ENCODE measurements around the gene KPNA6.
A peak's percentile ranks its signal among the peaks of the same experiment; 100 is the strongest.
"Not testable (repeated sequence)": the region's sequence is repeated elsewhere in the genome, so short reads cannot be mapped to it uniquely, and the experiment has no call there.

KPNA6 gene

DNA sequence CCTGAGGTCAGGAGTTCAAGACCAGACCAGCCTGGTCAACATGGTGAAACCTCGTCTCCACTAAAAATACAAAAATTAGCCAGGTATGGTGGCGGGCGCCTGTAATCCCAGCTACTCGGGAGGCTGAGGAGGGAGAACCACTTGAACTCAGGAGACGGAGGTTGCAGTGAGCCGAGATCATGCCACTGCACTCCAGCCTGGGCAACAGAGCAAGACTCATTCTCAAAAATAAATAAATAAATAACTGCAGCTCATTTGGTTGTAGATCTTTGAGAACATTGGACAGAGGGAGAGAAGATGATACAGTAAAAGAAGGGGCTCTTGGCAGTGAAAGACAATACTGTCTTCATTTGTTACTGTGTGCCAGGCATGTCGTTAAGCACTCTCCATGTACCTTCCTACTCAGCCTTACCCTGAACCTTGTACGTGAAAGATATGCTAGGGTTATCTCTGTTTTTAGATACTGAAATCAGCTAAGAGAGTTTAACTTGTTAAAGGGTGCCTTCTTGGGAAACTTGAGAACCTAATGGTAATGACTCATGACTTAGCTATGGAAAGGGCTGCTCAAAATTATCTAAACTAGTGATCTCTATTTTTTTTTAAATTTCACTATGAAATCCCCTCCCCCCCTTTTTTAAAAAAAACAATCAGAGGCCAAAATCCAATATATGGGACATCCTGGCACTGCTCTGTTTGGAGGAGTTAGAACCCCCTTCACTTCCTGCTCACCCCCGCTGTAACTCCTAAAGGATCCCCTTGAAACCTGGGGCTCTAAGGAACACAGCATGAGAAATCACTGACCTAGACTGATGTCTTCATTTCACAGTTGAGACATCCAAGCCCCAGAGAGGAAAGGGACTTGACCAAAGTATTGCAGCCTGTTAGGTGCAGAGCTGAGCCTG, 6.8 kb upstream of the KPNA6 start:
- DNase-seq (ENCODE audit: low read depth), result peak; percentile 87

DNA sequence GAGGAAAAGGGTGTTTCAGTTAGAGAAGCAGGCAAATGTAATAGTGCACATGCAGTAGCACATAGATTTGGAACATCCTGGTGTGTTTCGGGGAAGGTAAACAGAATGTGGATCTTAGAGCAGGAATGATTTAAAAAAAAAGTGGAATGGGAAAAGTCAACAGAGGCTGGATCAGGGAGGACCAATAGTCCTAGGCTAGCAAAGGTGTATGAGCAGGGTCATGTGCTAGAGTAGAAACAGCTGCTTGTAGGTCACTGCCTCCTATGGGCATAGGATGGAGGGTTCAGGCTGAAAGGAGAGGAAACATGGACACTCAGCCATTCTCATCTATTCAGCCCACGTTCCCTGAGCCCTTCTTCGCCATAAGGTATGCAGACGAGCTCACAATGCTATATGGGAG, 3.7 kb upstream of the KPNA6 start:
- no peak for DNase-seq (ENCODE audit: low read depth)

DNA sequence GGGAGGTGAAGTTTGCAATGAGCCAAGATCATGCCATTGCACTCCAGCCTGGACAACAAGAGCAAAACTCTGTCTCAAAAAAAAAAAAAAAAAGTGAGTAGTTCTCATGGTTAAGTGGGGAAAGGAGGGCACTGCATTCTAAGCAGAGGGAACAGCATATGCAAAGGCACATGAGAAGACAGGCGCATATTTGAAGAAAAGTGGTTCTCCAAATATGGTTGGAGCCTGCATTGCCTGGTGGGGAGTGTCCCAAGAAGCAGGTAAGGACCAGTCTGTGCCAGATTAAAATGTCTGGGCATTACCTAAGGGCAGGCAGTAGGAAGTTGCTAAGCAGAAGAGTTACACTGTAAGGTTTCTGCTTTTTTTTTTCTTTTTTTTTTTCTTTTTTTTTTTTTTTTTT, 2.5 kb upstream of the KPNA6 start:
- DNase-seq (ENCODE audit: low read depth), result no peak

DNA sequence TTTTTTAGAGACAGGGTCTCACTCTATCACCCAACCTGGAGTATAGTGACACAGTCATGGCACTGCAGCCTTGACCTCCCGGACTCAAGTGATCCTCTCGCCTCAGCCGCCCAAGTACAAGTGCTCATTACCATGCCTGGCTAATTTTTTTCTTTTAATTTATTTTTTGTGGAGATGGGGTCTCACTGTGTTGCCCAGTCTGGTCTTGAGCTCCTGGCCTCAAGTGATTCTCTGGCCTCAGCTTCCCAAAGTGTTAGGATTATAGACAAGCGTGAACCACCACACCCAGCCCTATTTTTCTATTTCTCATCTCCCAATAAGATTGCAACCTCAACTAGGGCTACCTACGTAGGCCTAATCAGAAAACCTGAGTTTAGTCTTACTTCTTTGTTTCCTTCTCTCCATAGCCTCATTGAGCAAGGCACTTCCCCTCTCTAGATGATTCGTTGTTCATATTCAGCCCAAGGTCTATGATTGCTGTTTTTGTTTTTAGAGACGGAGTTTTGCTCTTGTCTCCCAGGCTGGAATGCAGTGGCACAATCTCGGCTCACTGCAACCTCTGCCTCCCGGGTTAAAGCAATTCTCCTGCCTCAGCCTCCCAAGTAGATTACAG, 1.1 kb upstream of the KPNA6 start:
- DNase-seq (ENCODE audit: low read depth), result peak; percentile 6

DNA sequence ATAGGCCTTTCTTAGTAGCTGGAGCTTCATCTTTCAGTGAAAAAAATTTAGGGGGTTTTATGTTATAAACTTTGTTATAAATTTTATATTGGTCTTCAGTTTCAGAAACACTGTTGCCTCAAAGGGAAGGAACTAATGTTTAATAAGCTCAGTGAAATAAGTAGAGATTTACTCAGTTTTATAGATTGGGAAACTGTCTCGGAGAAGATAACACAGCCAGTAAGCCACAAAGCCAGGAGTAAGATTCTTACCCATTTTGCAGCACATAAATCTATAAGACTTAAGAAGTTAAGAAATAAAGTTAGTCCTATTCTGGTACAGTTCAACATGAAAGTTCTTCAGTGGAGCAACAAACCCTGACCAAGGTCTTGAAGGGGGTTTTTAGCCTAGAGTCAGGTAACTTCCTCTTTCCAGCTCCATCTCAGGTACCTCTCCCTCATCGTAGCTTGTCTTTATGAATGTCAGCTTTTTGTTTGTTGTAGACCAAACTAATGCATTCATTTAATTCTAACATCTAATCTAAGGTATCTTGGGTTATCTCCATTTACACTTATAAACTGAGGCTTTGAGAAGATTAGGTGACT, 3.3 kb downstream of the KPNA6 start:
- DNase-seq (ENCODE audit: low read depth), result no peak

DNA sequence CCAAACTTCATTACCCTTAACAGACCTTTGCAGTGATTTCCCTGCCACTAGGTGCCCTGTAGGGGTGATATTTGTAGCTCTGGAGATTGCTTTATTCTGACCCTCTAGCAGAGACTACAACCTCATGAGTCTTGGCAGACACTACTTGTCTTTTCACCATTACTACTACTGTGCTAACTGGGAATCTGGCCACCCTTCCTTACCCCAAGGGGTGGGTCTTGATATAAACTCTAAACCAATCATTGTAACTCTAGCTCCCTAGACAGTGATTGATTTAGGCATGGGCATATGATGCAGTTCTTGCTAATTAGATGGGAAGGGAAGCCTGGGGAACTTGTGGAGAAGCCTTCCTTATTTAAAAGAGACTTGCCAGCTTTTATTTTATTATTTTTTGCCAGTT, 3.9 kb downstream of the KPNA6 start:
- DNase-seq (ENCODE audit: low read depth), result peak; percentile 13

DNA sequence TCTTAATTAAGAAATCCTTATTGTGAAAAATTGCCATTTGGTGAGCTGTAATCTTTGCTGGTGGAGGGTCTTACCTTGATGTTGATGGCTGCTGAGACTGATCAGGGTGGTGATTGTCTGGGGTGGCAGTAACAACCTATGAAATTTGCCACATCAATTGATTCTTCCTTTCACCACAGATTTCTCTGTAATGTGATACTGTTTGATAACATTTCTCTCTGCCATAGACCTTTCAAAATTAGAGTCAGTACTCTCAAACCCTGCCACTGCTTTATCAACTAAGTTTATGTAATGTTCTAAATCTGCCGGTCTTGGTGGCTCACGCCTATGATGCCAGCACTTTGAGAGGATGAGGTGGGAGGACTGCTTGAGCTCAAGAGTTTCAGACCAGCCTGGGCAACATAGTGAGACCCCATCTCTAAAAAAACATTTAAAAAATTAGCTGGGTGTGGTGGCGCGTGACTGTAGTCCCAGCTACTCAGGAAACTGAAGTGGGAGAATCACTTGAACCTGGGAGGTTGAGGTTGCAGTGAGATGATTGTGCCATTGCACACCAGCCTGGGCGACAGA, 5.0 kb downstream of the KPNA6 start:
- DNase-seq (ENCODE audit: low read depth), result no peak

DNA sequence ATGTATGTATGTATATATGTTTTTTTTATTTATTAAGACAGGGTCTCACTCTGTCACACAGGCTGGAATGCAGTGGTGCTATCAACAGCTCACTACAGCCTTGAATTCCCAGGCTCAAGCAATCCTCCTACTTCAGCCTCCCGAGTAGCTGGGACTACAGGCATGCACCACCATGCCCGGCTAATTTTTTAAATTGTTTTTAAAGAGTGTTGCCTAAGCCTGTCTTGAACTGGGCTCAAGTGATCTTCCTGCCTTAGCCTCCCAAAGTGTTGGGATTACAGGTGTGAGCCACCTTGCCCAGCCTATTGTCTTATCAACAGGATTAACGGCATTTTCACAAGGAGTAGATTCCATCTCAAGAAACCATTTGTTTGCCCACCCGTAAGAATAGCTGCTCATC, 5.6 kb downstream of the KPNA6 start:
- DNase-seq (ENCODE audit: low read depth), result not testable (repeated sequence)

DNA sequence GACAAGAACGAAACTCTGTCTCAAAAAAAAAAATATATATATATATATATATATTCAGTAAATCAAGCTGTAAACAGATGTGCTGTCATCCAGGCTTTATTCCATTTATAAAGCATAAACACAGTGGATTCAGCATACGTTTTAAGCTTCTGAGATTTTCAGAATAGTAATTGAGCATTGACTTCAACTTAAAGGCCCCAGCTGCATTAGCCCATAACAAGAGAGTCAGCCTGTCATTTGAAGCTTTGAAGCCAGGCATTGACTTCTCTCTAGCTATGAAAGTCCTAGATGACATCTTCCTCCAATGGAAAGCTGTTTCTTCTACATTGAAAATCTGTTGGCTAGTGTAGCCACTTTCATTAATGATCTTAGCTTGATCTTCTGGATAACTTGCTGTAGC, 6.6 kb downstream of the KPNA6 start:
- DNase-seq (ENCODE audit: low read depth), result no peak

DNA sequence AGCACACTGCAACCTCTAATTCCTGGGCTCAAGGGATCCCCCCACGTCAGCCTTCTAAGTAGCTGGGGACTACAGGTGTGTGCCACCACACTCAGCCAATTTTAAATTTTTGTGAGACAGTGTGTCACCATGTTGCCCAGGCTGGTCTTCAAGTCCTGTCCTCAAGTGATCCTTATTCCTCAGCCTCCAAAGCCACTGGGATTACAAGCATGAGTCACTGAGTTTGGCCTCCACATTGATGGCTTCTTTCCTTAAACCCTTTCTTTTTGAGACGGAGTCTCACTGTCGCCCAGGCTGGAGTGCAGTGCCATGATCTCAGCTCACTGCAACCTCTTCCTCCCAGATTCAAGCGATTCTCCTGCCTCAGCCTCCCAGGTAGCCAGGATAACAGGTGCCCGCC, 7.6 kb downstream of the KPNA6 start:
- peak; percentile 44 for DNase-seq (ENCODE audit: low read depth)

DNA sequence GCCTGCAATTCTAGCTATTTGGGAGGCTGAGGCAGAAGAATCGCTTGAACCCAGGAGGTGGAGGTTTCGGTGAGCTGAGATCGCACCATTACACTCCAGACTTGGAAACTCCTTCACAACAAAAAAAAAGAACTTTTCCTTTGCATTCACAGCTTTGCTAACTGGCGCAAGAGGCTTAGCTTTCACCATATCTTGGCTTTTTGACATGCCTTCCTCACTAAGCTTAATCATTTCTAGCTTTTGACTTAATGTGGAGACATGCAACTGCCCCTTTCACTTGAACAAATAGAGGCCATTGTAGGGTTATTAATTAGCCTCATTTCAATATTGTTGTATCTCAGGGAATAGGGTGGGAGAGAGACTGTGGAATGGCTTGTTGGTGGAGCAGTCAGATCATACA, 8.7 kb downstream of the KPNA6 start:
- DNase-seq (ENCODE audit: low read depth), result no peak

DNA sequence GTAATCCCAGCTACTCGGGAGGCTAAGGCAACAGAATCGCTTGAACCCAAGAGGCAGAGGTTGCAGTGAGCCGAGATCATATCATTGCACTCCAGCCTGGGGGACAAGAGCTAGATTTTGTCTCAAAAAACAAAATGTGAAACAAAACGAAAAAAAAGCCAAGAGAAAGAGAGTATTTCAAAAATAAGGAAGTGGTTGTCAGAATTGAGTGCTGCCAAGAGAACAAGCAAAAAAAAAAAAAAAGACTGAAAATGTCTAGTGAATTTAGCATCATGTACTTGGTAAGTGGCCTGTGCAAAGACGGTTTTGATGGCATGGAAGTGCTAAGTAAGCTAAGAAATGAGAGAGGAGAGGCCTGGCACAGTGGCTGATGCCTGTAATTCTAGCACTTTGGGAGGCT, 14.3 kb downstream of the KPNA6 start:
- no peak for DNase-seq (ENCODE audit: low read depth)

DNA sequence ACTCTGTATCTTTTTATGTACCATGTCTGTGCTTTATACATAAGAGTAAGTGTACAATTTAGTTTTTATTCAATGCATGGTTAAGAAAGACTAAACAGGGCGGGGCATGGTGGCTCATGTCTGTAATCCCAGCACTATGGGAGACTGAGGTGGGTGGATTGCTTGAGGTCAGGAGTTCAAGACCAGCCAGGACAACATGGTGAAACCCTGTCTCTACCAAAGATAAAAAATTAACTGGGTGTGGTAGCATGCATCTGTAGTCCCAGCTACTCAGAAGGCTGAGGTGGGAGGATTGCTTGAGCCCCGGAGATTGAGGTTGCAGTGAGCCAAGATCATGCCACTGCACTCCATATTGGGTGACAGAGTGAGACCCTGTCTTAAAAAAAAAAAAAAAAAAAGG, 15.5 kb downstream of the KPNA6 start:
- not testable (repeated sequence) for DNase-seq (ENCODE audit: low read depth)

DNA sequence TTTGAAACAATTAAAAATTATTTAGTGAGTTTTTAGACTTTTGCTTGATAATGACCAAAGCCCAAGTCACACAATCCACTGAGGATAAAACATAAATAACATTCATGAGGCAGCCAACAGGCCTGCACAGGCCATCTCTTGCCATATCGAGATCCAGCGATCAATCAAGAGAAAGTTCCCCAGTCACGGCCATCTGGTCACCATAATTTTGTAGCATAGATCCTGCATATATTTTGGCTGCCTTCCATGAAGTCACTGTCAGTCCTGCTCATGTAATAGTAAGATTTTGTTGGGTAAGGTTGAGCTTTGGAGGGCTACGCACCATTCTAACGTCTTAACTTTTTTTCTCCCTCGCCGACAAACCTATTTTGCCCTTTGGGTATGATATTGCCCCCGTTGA, 17.5 kb downstream of the KPNA6 start:
- no peak for DNase-seq (ENCODE audit: low read depth)

DNA sequence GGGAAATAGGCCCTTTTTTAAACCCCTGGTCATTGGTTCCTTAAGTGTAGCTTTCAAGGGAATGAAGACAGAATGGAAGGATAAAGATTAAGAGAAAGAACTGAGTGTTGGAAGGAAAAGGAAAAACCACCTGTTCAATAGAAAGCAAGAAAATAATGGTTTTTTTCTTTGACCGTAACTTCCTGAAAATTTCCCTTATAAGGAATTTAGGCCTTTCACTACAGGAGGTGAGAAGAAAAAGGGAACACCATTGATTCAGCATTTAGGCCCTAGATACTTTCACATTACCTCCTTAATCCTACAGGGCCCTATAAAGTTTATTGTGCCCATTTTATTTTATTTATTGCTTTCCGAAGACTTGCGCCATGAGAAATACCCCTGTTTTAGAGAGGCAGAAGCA, 18.9 kb downstream of the KPNA6 start:
- no peak for DNase-seq (ENCODE audit: low read depth)

DNA sequence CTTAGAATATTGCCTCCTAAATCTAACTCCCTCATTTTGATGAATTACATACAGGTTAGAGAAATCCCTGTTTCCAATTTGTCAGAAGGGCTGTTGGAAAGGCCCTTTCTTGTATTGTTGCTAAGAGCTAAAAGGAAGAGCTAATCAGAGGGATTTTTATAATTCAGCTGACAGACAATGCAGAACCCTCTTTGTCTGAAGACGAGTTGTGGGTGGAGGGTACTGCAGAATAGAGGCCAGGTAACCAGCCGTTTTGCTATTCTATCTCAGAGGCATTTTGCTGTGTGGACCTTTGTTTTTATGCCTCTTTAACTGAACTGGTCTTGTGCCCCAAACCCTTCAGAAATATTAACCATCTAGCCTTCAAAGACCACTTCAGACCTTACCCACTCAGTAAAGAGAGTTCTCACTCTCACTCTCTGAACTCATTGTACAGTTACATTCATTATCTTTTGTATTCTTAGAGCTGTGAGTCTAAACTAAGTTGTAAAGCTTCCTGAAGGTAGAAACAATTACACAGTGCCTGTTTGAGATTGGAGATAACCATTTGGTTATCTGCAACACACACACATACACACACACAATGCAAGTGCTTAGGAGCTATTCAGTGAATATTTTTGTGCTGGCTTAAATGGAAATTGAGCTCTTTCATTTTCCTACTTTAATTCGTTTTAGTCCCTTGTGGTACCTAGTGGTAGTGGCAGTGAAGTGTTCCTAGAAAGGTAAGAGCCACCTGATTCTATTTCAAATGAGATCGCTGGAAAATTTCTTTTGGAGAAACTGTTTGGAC, 19.7 kb downstream of the KPNA6 start:
- no peak for DNase-seq (ENCODE audit: low read depth)

DNA sequence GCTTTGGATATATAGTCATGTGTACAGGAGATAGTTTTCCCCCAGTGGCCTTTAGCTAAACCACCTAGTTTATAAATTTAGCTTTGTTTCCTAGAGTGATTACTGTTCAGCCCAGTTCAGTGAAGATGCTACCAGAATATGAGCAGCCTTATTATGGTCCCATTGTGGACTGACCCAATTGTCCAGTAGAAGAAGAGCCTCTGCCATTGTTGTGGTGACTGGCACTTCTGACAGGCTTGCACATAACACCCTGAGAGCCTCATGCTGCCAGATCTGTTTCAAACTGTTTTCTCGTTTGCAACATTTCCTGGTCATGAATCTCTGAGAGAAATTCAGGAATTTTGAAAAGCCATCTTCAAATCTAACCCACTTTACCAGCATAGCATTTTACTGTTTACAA, 20.6 kb downstream of the KPNA6 start:
- DNase-seq (ENCODE audit: low read depth), result no peak

DNA sequence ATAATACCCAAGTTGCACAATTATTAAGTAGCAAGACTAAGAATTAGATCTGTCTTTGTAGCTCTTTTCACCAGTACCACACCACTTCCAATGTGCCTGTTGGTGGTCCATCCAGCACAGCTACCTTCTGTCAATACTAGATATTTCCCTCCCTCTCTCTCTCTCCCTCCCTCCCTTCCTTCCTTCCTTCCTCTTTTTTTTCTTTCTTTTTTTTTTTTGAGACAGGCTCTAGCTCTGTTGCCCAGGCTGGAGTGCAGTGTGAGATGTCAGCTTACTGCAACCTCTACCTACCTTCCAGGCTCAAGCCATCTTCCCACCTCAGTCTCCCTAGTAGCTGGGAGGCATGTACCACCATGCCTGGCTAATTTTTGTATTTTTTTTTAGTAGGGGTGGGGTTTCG, 21.1 kb downstream of the KPNA6 start:
- DNase-seq (ENCODE audit: low read depth), result no peak

DNA sequence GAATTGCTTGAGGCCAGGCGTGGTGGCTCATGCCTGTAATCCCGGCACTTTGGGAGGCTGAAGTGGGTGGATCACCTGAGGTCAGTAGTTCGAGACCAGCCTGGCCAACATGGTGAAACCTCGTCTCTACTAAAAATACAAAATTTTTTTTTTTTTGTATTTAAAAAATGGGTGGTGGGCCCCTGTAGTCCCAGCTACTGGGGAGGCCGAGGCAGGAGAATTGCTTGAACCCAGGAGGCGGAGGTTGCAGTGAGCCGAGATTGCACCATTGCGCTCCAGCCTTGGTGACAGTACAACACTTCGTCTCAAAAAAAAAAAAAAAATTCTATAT, 26.1 kb downstream of the KPNA6 start:
- DNase-seq (ENCODE audit: low read depth), result not testable (repeated sequence)

DNA sequence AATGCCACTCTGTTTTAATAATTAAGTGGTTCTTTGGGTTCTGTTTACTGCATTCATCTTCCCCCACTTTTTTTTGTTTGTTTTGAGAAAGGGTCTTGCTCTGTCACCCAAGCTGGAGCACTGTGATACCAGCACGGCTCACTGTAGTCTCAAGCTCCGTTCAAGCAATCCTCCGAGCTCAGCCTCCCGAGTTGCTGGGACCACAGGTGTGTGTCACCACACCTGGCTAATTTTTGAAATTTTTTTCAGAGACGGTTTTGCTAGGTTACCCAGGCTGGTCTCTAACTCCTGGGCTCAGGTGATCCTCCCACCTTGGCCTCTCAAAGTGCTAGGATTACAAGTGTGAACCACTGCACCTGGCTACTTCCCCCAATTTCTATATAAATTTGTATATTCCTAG, 29.3 kb downstream of the KPNA6 start:
- DNase-seq (ENCODE audit: low read depth), result no peak

DNA sequence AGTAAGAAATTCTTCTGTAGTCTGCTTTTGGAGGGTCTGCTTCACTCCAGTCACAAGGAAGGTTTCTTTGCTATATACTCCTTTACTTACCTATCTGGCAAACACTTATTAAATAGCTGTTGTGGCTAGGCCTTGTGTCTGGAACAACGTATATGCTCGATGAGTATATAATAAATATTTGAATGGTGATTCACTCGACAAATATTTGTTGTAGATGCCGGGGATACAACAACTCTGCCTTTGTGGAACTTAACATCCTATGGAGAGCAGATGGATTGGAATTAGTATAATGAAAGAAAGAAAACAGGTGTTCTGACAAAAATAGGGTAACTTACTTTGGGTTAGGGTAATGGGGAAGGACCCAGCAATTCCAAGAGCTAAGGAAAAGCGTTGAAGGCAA, 31.1 kb downstream of the KPNA6 start:
- peak; percentile 57 for DNase-seq (ENCODE audit: low read depth)

Data from EH (cell line).